ENCODE measurements around the gene FAR2. TPM values are rescaled to one million over a fixed set of nuclear protein-coding genes. Genes with fewer than 3 reads are reported as not detected.
A peak's percentile ranks its signal among the peaks of the same experiment; 100 is the strongest.

Gene FAR2
- polyA plus RNA-seq, 1 donor (not counting 4 experiments of a cell fraction or from before 2014, with no cell fraction given) = 9.2 TPM

DNA sequence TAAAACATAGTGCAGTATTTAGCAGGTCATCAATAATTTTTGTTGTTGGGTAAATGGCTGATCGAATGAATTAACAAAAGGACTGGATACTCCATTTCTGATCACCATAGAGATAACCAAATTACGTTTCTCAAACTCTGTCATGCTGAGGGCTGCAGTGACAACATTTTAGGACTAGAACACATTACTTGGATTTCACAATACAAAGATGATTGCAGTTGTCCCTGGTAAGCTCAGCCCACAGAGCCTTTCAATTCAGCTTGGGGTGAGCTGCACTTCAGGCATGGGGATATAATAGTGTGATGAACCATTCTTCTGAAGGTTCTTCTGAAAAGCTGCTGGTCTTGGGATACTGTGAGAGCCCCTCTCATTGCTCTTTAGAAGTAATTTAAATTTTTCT lies 74.3 kb downstream of the FAR2 start:
- H3K4me3 ChIP-seq (ENCODE audit: control insufficient read depth in 2 of 3, extremely low read depth in 1 of 3, insufficient read depth in 2 of 3, low read depth in 1 of 3, low read length in 3 of 3) = no peak overlapping the region

DNA sequence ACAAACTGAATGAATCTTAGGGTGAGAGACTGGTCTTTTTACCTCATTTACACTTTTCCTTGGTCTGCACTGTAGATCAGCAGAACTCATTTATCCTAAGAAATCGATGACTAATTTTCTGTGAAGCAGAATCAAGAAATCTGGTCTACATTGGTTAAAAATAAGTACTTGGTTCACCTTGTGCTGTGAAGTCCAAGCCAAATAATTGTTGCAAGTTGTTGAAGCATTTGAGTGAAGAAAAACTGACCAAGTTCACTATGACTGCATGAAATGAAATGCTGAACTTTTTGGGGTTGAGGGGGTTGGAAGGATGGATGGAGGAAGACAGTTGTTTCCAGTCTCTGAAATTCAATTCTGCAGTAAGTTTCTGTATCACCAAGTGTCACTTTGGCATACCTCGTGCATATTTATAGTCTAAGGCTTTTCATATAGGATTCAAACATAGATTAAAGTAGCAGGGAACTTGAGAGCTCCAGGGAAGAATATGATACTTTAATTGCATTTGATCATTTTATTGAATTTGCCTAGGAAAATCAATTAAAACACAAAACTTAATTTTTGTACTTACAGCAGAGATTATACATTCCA lies 75.0 kb downstream of the FAR2 start:
- Histone ChIP-seq H3K36me3 (ENCODE audit: control insufficient read depth in 2 of 2, extremely low read depth in 1 of 2, insufficient read depth in 2 of 2, low read length in 2 of 2) (no peaks in the 10 kb centered on the region), H3K4me3 (ENCODE audit: control insufficient read depth in 2 of 3, extremely low read depth in 1 of 3, insufficient read depth in 2 of 3, low read depth in 1 of 3, low read length in 3 of 3) (no peak overlapping the region), H4K20me1 (ENCODE audit: control insufficient read depth, extremely low read depth, insufficient read depth, low read length) (no peaks in the 10 kb centered on the region), H3K4me1 (ENCODE audit: control insufficient read depth, extremely low read depth, insufficient read depth, low read length) (peaks cover 2% of the 10 kb centered on the region), H3K27me3 (ENCODE audit: control insufficient read depth, extremely low read depth, insufficient read depth, low read length) (no peaks in the 10 kb centered on the region), H3K9me1 (ENCODE audit: control insufficient read depth, extremely low read depth, insufficient read depth, low read length) (no peaks in the 10 kb centered on the region), H3K9me3 (ENCODE audit: control insufficient read depth, low read depth, low read length) (no peaks in the 10 kb centered on the region), H2AFZ (ENCODE audit: control insufficient read depth, low read length) (no peak overlapping the region), H3K27ac (ENCODE audit: control insufficient read depth, insufficient read depth, low read length) (no peak overlapping the region), H3K79me2 (ENCODE audit: control insufficient read depth, insufficient read depth, low read length) (no peaks in the 10 kb centered on the region), H3K4me2 (ENCODE audit: control insufficient read depth, extremely low read depth, insufficient read depth, low read depth, low read length) (no peak overlapping the region), H3K9ac (ENCODE audit: control insufficient read depth, extremely low read depth, insufficient read depth, low read length) (no peak overlapping the region)
- dilution Hi-C loops (cut with MboI; ENCODE audit: extremely low pct_ligation_motif_present, low sequenced_read_pairs) = no loop called here
- peak; percentile 32 for FAIRE-seq
- TF ChIP-seq EZH2 (IDR thresholded peaks at IDR 0.05; ENCODE audit: low read length) = no peak
- no peak for DNase-seq (ENCODE audit: low read depth, low spot score)

More for the DNA sequence above, 74.3 kb downstream of the FAR2 start:
- no peaks in the 10 kb centered on the region for H3K36me3 ChIP-seq (ENCODE audit: control insufficient read depth in 2 of 2, extremely low read depth in 1 of 2, insufficient read depth in 2 of 2, low read length in 2 of 2)
- no peak overlapping the region for H3K4me2 ChIP-seq (ENCODE audit: control insufficient read depth, extremely low read depth, insufficient read depth, low read depth, low read length)
- no peaks in the 10 kb centered on the region for H3K9me1 ChIP-seq (ENCODE audit: control insufficient read depth, extremely low read depth, insufficient read depth, low read length)
- no peak overlapping the region for H2AFZ ChIP-seq (ENCODE audit: control insufficient read depth, low read length)
- no peak for TF ChIP-seq EZH2 (IDR thresholded peaks at IDR 0.05; ENCODE audit: low read length)
- TF ChIP-seq, protein P1, sequence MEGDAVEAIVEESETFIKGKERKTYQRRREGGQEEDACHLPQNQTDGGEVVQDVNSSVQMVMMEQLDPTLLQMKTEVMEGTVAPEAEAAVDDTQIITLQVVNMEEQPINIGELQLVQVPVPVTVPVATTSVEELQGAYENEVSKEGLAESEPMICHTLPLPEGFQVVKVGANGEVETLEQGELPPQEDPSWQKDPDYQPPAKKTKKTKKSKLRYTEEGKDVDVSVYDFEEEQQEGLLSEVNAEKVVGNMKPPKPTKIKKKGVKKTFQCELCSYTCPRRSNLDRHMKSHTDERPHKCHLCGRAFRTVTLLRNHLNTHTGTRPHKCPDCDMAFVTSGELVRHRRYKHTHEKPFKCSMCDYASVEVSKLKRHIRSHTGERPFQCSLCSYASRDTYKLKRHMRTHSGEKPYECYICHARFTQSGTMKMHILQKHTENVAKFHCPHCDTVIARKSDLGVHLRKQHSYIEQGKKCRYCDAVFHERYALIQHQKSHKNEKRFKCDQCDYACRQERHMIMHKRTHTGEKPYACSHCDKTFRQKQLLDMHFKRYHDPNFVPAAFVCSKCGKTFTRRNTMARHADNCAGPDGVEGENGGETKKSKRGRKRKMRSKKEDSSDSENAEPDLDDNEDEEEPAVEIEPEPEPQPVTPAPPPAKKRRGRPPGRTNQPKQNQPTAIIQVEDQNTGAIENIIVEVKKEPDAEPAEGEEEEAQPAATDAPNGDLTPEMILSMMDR (optimal IDR thresholded peaks at IDR 0.05 in 1 of 3, IDR thresholded peaks at IDR 0.05 in 1 of 3, conservative IDR thresholded peaks at IDR 0.05 in 1 of 3; ENCODE audit: extremely low read depth in 1 of 3, insufficient read depth in 2 of 3, low read length in 3 of 3) = no peak
- H3K4me1 ChIP-seq (ENCODE audit: control insufficient read depth, extremely low read depth, insufficient read depth, low read length) = peaks cover 2% of the 10 kb centered on the region
- H4K20me1 ChIP-seq (ENCODE audit: control insufficient read depth, extremely low read depth, insufficient read depth, low read length) = no peaks in the 10 kb centered on the region
- DNase-seq (ENCODE audit: low read depth, low spot score) (no peak), FAIRE-seq (no peak)
- no peak overlapping the region for H3K9ac ChIP-seq (ENCODE audit: control insufficient read depth, extremely low read depth, insufficient read depth, low read length)
- H3K79me2 ChIP-seq (ENCODE audit: control insufficient read depth, insufficient read depth, low read length) = no peaks in the 10 kb centered on the region
- no peak overlapping the region for H3K27ac ChIP-seq (ENCODE audit: control insufficient read depth, insufficient read depth, low read length)
- no peaks in the 10 kb centered on the region for H3K9me3 ChIP-seq (ENCODE audit: control insufficient read depth, low read depth, low read length)
- no peaks in the 10 kb centered on the region for H3K27me3 ChIP-seq (ENCODE audit: control insufficient read depth, extremely low read depth, insufficient read depth, low read length)
- dilution Hi-C loops (cut with MboI; ENCODE audit: extremely low pct_ligation_motif_present, low sequenced_read_pairs) = no loop called here

DNA sequence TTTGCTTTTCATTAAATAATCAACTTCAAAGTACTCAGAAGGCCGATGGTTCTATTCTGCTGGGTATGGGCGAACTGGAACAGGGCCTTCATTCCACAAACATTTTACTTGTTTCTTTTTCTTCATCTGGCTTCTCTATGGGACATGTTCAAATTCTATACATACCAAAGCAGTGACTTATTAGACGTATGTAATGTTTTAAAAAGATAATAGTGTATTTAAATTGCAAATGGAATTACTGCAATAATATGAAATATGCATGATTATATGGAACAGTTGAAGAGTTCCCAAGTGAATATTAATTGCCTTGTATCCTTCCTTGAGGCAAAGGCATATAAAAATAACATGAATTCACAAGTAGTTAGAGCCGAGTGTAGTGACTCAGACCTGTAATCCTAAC lies 75.5 kb downstream of the FAR2 start:
- H3K36me3 ChIP-seq (ENCODE audit: control insufficient read depth in 2 of 2, extremely low read depth in 1 of 2, insufficient read depth in 2 of 2, low read length in 2 of 2) = no peaks in the 10 kb centered on the region
- no peak overlapping the region for H3K27ac ChIP-seq (ENCODE audit: control insufficient read depth, insufficient read depth, low read length)
- H3K4me3 ChIP-seq (ENCODE audit: control insufficient read depth in 2 of 3, extremely low read depth in 1 of 3, insufficient read depth in 2 of 3, low read depth in 1 of 3, low read length in 3 of 3) = no peak overlapping the region
- DNase-seq (ENCODE audit: low read depth, low spot score) = no peak
- no peak overlapping the region for H2AFZ ChIP-seq (ENCODE audit: control insufficient read depth, low read length)
- H3K4me2 ChIP-seq (ENCODE audit: control insufficient read depth, extremely low read depth, insufficient read depth, low read depth, low read length) = no peak overlapping the region
- peaks cover 2% of the 10 kb centered on the region for H3K4me1 ChIP-seq (ENCODE audit: control insufficient read depth, extremely low read depth, insufficient read depth, low read length)
- H3K79me2 ChIP-seq (ENCODE audit: control insufficient read depth, insufficient read depth, low read length) = no peaks in the 10 kb centered on the region
- no peaks in the 10 kb centered on the region for H3K27me3 ChIP-seq (ENCODE audit: control insufficient read depth, extremely low read depth, insufficient read depth, low read length)
- H4K20me1 ChIP-seq (ENCODE audit: control insufficient read depth, extremely low read depth, insufficient read depth, low read length) = no peaks in the 10 kb centered on the region
- TF ChIP-seq EZH2 (IDR thresholded peaks at IDR 0.05; ENCODE audit: low read length) = no peak
- TF ChIP-seq, protein P1 (optimal IDR thresholded peaks at IDR 0.05 in 1 of 3, IDR thresholded peaks at IDR 0.05 in 1 of 3, conservative IDR thresholded peaks at IDR 0.05 in 1 of 3; ENCODE audit: extremely low read depth in 1 of 3, insufficient read depth in 2 of 3, low read length in 3 of 3) = no peak
- FAIRE-seq = no peak
- dilution Hi-C loops (cut with MboI; ENCODE audit: extremely low pct_ligation_motif_present, low sequenced_read_pairs) = no loop called here
- H3K9me1 ChIP-seq (ENCODE audit: control insufficient read depth, extremely low read depth, insufficient read depth, low read length) = no peaks in the 10 kb centered on the region
- no peaks in the 10 kb centered on the region for H3K9me3 ChIP-seq (ENCODE audit: control insufficient read depth, low read depth, low read length)
- no peak overlapping the region for H3K9ac ChIP-seq (ENCODE audit: control insufficient read depth, extremely low read depth, insufficient read depth, low read length)

Data from keratinocyte (primary cell).